OCI-LY3 (cell line): ENCODE measurements around the gene NPB.

Experiments used
- H2AFZ ChIP-seq: fragments of 200-600, 300-600 bp; shearing (Covaris generic); 2 replicates; pipeline ENCODE4 v1.6.0; 2014; ENCODE audit warnings: antibody characterized with exemption, low read depth, low read length
- H3K27ac ChIP-seq: fragments of 200-600, 300-600 bp; sonication (generic); 2 replicates; pipeline ENCODE4 v1.5.1; 2014; ENCODE audit warnings: mild to moderate bottlenecking, low read length, moderate library complexity, mixed read lengths
- H3K27me3 ChIP-seq: fragments of 200-600, 300-600 bp; sonication (generic); 2 replicates; pipeline ENCODE4 v1.6.1; 2014; ENCODE audit warnings: low read depth, low read length, mixed read lengths
- H3K36me3 ChIP-seq: fragments of 200-600, 300-600 bp; sonication (generic); replicated peaks from 2 replicates; pipeline ENCODE3; 2014; ENCODE audit warnings: low read depth, low read length, mixed read lengths
- H3K4me1 ChIP-seq: fragments of 300-600, 200-600 bp; sonication (generic); 2 replicates; pipeline ENCODE4 v1.6.1; 2014; ENCODE audit warnings: low read length, mixed read lengths
- H3K4me2 ChIP-seq: fragments of 200-600, 300-600 bp; sonication (generic); 2 replicates; pipeline ENCODE4 v1.6.1; 2014; ENCODE audit warnings: low read length, mixed read lengths
- H3K4me3 ChIP-seq: fragments of 300-600, 200-600 bp; sonication (generic); 2 replicates; pipeline ENCODE4 v1.5.1; 2014; ENCODE audit warnings: antibody characterized with exemption, mild to moderate bottlenecking, low read length, moderate library complexity
- H3K79me2 ChIP-seq: fragments of 300-600, 200-600 bp; shearing (Covaris generic); 2 replicates; pipeline ENCODE4 v1.6.1; 2014; ENCODE audit warnings: mild to moderate bottlenecking, low read length, mixed read lengths
- H3K9ac ChIP-seq: fragments of 300-600, 200-600 bp; shearing (Covaris generic); 2 replicates; pipeline ENCODE4 v1.6.0; 2014; ENCODE audit warnings: mild to moderate bottlenecking, low read length, moderate library complexity
- H3K9me3 ChIP-seq: fragments of 200-600, 300-600 bp; shearing (Covaris generic); 2 replicates; pipeline ENCODE4 v1.6.1; 2014; ENCODE audit warnings: low read length, mixed read lengths; ENCODE audit not compliant: insufficient read depth
- H4K20me1 ChIP-seq: fragments of 200-600, 300-600 bp; sonication (generic); 2 replicates; pipeline ENCODE4 v1.6.1; 2016; ENCODE audit warnings: low read length, mixed read lengths; ENCODE audit not compliant: insufficient read depth
- CTCF ChIP-seq: fragments of 200-600, 300-600 bp; sonication (generic); IDR thresholded peaks from 2 replicates; pipeline ENCODE4 v1.5.1; 2014; ENCODE audit warnings: antibody characterized with exemption, low read length, low read depth
- EZH2phosphoT487 ChIP-seq: fragments of 200-600 bp; shearing (Covaris generic); IDR thresholded peaks from 2 replicates; pipeline ENCODE4 v1.6.1; 2018; ENCODE audit warnings: antibody characterized with exemption, mixed run types, low read depth

NPB gene

GRCh38 chr17:81905424-81905875, 3.4 kb downstream of the NPB start:
- Histone ChIP-seq H3K27me3 (no peaks in the 10 kb centered on the region), H3K36me3 (peaks cover 15% of the 10 kb centered on the region), H3K9ac (no peak overlapping the region), H3K9me3 (no peaks in the 10 kb centered on the region), H3K79me2 (0 out of 2 replicates have a peak, but pooled peaks cover 9% of the 10 kb centered on the region), H3K27ac (no peak overlapping the region), H3K4me2 (no peak overlapping the region), H4K20me1 (no peaks in the 10 kb centered on the region), H2AFZ (no peak overlapping the region), H3K4me3 (no peak overlapping the region), H3K4me1 (peaks cover 7% of the 10 kb centered on the region)
- TF ChIP-seq EZH2phosphoT487 = no peak
- TF ChIP-seq CTCF = no peak

GRCh38 chr17:81905993-81906392, 4.0 kb downstream of the NPB start:
- Histone ChIP-seq H3K9ac (no peak overlapping the region), H3K36me3 (peaks cover 15% of the 10 kb centered on the region), H2AFZ (no peak overlapping the region), H3K9me3 (no peaks in the 10 kb centered on the region), H4K20me1 (no peaks in the 10 kb centered on the region), H3K27me3 (no peaks in the 10 kb centered on the region), H3K4me2 (no peak overlapping the region), H3K4me3 (no peak overlapping the region), H3K27ac (no peak overlapping the region), H3K4me1 (peaks cover 7% of the 10 kb centered on the region), H3K79me2 (0 out of 2 replicates have a peak, but pooled peaks cover 9% of the 10 kb centered on the region)
- no peak for TF ChIP-seq EZH2phosphoT487
- TF ChIP-seq CTCF = no peak

- TF ChIP-seq CTCF = 0 out of 2 replicates have a peak, but pooled peaks have one; percentile 17
- no peak for TF ChIP-seq EZH2phosphoT487
- H3K9ac ChIP-seq = no peak overlapping the region
- H4K20me1 ChIP-seq = 0 out of 2 replicates have a peak, but pooled peaks cover under 1% of the 10 kb centered on the region
- H3K9me3 ChIP-seq = no peaks in the 10 kb centered on the region
- H3K4me1 ChIP-seq = peaks cover 7% of the 10 kb centered on the region
- no peaks in the 10 kb centered on the region for H3K27me3 ChIP-seq
- peaks cover 15% of the 10 kb centered on the region for H3K36me3 ChIP-seq
- no peak overlapping the region for H3K27ac ChIP-seq
- H3K79me2 ChIP-seq = 0 out of 2 replicates have a peak, but pooled peaks cover 9% of the 10 kb centered on the region
- H2AFZ ChIP-seq = no peak overlapping the region
- no peak overlapping the region for H3K4me2 ChIP-seq
- H3K4me3 ChIP-seq = no peak overlapping the region
These were observed 4.6 kb downstream of the NPB start for GRCh38 chr17:81906476-81907218.

DNA sequence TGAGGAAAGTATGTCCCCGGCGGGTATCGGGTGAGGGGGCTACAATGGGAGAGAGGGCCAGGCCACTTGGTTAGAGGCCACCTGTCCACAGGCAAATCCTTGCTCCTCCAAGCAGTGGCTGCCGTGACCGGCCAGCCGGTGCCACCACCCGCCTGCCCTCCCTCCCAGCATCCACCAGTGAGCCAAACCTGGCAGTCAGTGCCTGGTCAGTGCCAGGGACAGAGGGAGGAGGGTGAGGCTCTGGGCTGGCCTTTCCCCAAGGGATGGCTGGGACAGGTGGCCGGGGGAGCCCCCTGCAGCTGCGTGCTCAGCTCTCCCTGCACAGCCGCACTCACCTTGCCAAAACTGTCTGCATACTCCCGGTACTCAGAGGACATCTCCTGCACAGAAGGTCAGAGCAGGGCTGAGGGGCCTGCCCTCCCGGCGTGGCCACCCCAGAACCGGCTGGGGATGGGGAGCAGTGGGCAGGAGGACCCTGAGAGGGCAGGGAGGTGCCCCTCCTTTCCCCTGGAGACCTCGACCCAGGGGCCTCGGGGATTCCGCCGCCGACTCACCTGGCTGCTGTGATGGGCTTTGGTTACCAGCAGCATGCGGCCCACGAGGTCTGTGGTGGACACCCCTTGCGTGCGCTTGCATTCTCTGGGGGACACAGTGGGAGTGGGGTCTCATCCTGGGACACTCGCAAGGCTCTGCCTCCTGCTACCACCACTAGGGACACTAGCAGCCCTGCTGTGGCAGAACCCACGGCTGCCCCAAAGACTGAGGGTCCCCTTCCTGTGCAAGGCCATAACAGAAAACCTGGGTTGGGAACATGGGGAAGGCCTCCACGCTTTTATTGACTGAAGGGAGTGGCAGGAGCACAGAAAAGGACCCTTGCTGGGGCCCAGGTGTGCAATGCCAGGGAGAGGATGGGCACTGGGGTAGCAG, 5.4 kb downstream of the NPB start:
- Histone ChIP-seq H3K36me3 (peaks cover 19% of the 10 kb centered on the region), H3K4me3 (no peak overlapping the region), H3K9me3 (no peaks in the 10 kb centered on the region), H3K4me2 (no peak overlapping the region), H3K27ac (no peak overlapping the region), H3K27me3 (no peaks in the 10 kb centered on the region), H2AFZ (no peak overlapping the region), H3K9ac (no peak overlapping the region), H3K79me2 (0 out of 2 replicates have a peak, but pooled peaks cover 9% of the 10 kb centered on the region), H3K4me1 (peaks cover 7% of the 10 kb centered on the region), H4K20me1 (0 out of 2 replicates have a peak, but pooled peaks cover 4% of the 10 kb centered on the region)
- TF ChIP-seq CTCF = 0 out of 2 replicates have a peak, but pooled peaks have one; percentile 7
- no peak for TF ChIP-seq EZH2phosphoT487
